H1 (cell line): ENCODE measurements around the gene KANSL1. TPM values are rescaled to one million over a fixed set of nuclear protein-coding genes. Genes with fewer than 3 reads are reported as not detected.

Experiments
- ASH2L ChIP-seq: fragments of 200-600, 300-600 bp; sonication (generic); IDR thresholded peaks from one replicate; pipeline ENCODE4 v1.7.1; 2017; ENCODE audit warnings: low read length
- BACH1 ChIP-seq: IDR thresholded peaks from 2 replicates; pipeline ENCODE4 v1.6.1; 2012; ENCODE audit warnings: low read length, improper control_type of control experiment
- EP300 ChIP-seq, 2 experiments: IDR thresholded peaks; 1 replicate in 1 of 2; 2 replicates in 1 of 2; pipeline ENCODE4 v1.6.1; 2011 to 2012; ENCODE audit warnings: low read depth in 2 of 2, low read length in 2 of 2, mild to moderate bottlenecking in 2 of 2, borderline replicate concordance in 1 of 2, inconsistent platforms in 1 of 2, moderate library complexity in 1 of 2
- GABPA ChIP-seq: IDR thresholded peaks from 2 replicates; pipeline ENCODE4 v1.6.1; 2011; ENCODE audit warnings: mild to moderate bottlenecking, low read length, moderate library complexity, borderline replicate concordance; ENCODE audit not compliant: insufficient read depth
- JUN ChIP-seq: IDR thresholded peaks from 2 replicates; pipeline ENCODE4 v1.6.1; 2011; ENCODE audit warnings: low read depth, mild to moderate bottlenecking, improper control_type of control experiment, low read length
- KDM5A ChIP-seq: fragments of 200-600 bp; IDR thresholded peaks from 2 replicates; pipeline ENCODE4 v1.7.1; 2012; ENCODE audit warnings: mild to moderate bottlenecking, low read length, inconsistent platforms, mixed read lengths
- NANOG ChIP-seq: IDR thresholded peaks from 2 replicates; pipeline ENCODE4 v1.6.1; 2011; ENCODE audit warnings: low read length, low read depth, mild to moderate bottlenecking, inconsistent platforms; ENCODE audit not compliant: insufficient read depth, poor library complexity, severe bottlenecking
- SIX5 ChIP-seq: IDR thresholded peaks from 2 replicates; pipeline ENCODE4 v1.6.1; 2011; ENCODE audit warnings: mild to moderate bottlenecking, low read depth, low read length
- SRF ChIP-seq: IDR thresholded peaks from 2 replicates; pipeline ENCODE4 v1.6.1; 2011; ENCODE audit warnings: mild to moderate bottlenecking, low read depth, low read length, moderate library complexity
- polyA plus RNA-seq, 7 experiments: library from polyadenylated mRNA; depleted of rRNA in 3 of 7; stranded (reverse) in 5 of 7; unstranded in 2 of 7; fragments of >200 nt in 5 of 7; fragments of 200-250 nt in 2 of 7; gene quantifications; 1 replicate in 5 of 7; 2 replicates in 1 of 7; 4 replicates in 1 of 7; pipeline versions ENCODE4 v1.2.1 to v1.2.3, GENCODE V29; 2011 to 2013; ENCODE audit warnings: missing spikeins in 2 of 7, mixed read lengths in 2 of 7
- total RNA-seq: library from RNA; stranded (reverse); fragmentation: NEBNext Ultra II Directional; extraction: Animal tissue kit (Norgen Biotek cat#: 25700); gene quantifications from 2 replicates; pipeline ENCODE4 v1.2.1, GENCODE V29; 2021
- TF ChIP-seq, protein P1 (sequence below): fragments of 300-600 bp; sonication (generic); IDR thresholded peaks from 2 replicates; pipeline ENCODE4 v1.7.1; 2012; ENCODE audit warnings: low read length, moderate library complexity, mild to moderate bottlenecking, inconsistent platforms; ENCODE audit not compliant: insufficient replicate concordance

Gene KANSL1
- total and polyA plus RNA-seq, 2 of the 8 experiments (the other 6 are each of a cell fraction or from before 2014, with no cell fraction given) = 34.0 to 128 TPM

DNA sequence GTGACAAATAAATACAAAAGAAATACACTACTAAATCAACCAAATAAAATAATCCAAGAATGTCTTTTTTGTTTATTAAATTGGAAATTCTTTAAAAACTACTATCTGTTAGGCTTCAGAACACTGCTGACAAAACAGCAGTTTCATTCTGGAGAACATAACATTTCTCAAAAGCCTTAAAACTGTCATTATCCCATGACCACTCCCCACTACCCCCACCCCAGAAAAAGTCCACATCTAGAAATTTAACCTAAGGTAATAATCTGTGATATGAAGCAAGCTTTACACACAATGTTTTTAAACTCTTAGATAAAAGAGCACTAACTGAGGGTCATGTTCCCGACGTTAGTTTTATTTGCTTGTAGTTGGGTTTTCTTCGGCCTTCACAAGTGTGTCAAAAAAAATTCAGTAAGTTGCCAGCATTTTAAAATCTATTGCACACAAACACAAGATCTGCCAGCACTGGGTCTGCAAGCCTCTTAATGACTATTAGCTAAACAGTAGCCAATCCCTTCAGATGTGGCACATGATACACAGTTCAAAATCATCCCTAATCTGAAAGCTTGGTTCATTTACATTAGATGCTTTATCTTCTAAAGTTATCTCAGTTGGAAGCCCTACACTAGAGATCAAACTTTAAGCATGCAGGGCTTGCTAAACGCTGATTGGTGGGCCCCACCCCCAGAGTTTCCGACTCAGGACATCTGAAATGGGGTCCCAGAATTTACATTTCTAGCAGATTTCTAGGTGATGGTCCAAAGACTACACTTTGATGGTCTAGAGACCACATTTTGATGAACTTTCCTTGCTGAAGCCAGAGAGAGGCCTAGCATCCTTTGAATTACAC is 75.2 kb downstream of the KANSL1 start (continued):
- TF ChIP-seq, protein P1, sequence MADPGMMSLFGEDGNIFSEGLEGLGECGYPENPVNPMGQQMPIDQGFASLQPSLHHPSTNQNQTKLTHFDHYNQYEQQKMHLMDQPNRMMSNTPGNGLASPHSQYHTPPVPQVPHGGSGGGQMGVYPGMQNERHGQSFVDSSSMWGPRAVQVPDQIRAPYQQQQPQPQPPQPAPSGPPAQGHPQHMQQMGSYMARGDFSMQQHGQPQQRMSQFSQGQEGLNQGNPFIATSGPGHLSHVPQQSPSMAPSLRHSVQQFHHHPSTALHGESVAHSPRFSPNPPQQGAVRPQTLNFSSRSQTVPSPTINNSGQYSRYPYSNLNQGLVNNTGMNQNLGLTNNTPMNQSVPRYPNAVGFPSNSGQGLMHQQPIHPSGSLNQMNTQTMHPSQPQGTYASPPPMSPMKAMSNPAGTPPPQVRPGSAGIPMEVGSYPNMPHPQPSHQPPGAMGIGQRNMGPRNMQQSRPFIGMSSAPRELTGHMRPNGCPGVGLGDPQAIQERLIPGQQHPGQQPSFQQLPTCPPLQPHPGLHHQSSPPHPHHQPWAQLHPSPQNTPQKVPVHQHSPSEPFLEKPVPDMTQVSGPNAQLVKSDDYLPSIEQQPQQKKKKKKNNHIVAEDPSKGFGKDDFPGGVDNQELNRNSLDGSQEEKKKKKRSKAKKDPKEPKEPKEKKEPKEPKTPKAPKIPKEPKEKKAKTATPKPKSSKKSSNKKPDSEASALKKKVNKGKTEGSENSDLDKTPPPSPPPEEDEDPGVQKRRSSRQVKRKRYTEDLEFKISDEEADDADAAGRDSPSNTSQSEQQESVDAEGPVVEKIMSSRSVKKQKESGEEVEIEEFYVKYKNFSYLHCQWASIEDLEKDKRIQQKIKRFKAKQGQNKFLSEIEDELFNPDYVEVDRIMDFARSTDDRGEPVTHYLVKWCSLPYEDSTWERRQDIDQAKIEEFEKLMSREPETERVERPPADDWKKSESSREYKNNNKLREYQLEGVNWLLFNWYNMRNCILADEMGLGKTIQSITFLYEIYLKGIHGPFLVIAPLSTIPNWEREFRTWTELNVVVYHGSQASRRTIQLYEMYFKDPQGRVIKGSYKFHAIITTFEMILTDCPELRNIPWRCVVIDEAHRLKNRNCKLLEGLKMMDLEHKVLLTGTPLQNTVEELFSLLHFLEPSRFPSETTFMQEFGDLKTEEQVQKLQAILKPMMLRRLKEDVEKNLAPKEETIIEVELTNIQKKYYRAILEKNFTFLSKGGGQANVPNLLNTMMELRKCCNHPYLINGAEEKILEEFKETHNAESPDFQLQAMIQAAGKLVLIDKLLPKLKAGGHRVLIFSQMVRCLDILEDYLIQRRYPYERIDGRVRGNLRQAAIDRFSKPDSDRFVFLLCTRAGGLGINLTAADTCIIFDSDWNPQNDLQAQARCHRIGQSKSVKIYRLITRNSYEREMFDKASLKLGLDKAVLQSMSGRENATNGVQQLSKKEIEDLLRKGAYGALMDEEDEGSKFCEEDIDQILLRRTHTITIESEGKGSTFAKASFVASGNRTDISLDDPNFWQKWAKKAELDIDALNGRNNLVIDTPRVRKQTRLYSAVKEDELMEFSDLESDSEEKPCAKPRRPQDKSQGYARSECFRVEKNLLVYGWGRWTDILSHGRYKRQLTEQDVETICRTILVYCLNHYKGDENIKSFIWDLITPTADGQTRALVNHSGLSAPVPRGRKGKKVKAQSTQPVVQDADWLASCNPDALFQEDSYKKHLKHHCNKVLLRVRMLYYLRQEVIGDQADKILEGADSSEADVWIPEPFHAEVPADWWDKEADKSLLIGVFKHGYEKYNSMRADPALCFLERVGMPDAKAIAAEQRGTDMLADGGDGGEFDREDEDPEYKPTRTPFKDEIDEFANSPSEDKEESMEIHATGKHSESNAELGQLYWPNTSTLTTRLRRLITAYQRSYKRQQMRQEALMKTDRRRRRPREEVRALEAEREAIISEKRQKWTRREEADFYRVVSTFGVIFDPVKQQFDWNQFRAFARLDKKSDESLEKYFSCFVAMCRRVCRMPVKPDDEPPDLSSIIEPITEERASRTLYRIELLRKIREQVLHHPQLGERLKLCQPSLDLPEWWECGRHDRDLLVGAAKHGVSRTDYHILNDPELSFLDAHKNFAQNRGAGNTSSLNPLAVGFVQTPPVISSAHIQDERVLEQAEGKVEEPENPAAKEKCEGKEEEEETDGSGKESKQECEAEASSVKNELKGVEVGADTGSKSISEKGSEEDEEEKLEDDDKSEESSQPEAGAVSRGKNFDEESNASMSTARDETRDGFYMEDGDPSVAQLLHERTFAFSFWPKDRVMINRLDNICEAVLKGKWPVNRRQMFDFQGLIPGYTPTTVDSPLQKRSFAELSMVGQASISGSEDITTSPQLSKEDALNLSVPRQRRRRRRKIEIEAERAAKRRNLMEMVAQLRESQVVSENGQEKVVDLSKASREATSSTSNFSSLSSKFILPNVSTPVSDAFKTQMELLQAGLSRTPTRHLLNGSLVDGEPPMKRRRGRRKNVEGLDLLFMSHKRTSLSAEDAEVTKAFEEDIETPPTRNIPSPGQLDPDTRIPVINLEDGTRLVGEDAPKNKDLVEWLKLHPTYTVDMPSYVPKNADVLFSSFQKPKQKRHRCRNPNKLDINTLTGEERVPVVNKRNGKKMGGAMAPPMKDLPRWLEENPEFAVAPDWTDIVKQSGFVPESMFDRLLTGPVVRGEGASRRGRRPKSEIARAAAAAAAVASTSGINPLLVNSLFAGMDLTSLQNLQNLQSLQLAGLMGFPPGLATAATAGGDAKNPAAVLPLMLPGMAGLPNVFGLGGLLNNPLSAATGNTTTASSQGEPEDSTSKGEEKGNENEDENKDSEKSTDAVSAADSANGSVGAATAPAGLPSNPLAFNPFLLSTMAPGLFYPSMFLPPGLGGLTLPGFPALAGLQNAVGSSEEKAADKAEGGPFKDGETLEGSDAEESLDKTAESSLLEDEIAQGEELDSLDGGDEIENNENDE = no peak
- no peak for TF ChIP-seq JUN
- TF ChIP-seq BACH1 = no peak
- no peak for TF ChIP-seq SRF
- TF ChIP-seq NANOG = no peak
- no peak for TF ChIP-seq SIX5
- TF ChIP-seq EP300 (IDR thresholded peaks at IDR 0.05; ENCODE audit: borderline replicate concordance in 1 of 2, low read depth in 2 of 2, low read length in 2 of 2) = no peak
- TF ChIP-seq ASH2L = no peak
- TF ChIP-seq KDM5A = no peak
- no peak for TF ChIP-seq GABPA
